GM19395 (cell line): ENCODE data around the gene CADM2.
"Not testable (repeated sequence)": the region's sequence is repeated elsewhere in the genome, so short reads cannot be mapped to it uniquely, and the experiment has no call there.

ENCODE experiments used
- ATAC-seq: cut with Tn5 transposase; IDR thresholded peaks from one replicate; pipeline ENCODE4 v1.9.1; 2021; ENCODE audit warnings: mild to moderate bottlenecking, moderate library complexity; ENCODE audit not compliant: unreplicated experiment

The CADM2 gene

DNA sequence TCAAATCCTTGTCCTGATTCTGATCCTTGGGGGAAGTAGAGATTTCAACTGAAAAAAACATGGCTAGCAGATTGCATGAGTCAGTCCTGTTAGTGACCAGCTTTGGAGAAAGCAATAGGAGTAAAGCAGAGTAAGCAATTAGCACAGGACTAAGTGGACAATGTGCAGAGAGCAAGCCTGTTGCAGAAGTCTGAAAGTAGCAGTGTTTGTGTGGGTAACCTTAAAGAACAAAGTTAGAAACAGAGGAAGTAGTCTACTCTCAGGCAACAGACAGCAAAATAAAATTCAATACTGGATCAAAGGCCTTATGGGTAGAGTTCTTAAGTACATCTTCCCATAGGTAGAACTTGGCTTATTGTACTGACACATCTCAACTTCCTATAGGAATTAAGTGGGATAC, 916.8 kb downstream of the CADM2 start:
- no peak for ATAC-seq

DNA sequence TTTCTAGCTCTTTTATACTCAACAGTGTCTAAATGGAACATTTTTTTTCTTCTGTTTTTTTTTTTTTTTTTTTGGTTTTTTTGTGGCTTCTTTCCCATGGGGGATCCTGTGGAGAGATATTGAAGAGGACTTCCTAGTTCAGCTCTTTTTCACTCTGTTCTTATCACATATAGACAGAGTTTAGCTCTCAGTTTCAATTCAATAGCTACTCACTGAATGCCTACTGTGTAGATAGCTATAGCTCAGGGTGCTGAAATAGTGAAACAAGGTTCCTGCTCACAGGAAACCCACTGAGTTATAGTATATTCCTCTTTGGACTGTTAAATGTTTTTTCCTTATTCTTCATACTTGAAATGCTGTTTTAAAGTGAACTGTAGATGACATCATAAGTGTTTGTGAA, 918.8 kb downstream of the CADM2 start:
- ATAC-seq, result no peak

DNA sequence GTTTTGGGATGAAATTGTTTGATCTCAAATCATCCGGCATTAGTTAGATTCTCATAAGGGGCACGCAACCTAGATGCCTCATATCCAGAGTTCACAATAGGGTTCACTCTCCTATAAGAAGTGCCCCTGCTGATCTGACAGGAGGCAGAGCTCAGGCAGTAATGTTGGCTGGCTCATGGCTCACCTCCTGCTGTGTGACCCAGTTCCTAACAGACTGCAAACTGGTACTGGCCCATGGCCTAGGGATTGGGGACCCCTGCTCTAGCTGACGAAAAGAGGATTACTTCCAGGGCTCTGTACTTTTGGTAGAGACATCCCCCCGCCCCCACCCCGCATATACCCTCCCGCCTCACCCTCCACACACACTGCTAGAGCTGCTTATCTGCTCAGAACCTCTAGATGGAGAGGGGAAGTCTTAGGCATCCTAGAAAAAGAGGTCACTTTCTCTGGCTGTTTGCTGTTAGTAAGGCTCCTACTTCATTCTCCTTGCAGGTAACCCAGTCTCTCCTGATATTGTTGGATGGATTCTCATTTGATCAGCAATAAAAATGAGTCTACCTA, 923.1 kb downstream of the CADM2 start:
- no peak for ATAC-seq

DNA sequence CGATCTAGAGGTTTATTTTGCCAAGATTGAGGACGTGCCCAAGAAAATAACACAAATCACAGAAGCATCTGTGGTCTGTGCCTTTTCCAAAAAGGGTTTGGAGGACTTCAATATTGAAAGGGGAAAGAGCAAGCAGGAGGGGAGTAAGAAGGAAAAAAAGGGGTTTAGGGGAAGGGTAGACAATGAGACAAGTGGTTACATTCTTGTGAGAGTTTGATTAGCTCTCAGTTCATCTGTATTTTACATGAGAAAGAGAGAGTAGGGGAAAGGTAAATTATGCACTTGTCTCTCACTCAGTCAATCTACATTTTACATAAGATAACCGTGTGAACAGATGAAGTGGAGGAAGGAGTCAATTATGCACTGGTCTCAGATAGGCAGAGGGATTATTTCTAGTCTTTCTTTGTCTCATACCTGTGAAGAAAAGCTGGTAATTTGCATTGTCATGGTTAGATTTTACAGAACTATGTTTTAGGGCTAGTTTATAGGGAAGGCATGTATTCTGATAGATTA, 931.3 kb downstream of the CADM2 start:
- no peak for ATAC-seq

DNA sequence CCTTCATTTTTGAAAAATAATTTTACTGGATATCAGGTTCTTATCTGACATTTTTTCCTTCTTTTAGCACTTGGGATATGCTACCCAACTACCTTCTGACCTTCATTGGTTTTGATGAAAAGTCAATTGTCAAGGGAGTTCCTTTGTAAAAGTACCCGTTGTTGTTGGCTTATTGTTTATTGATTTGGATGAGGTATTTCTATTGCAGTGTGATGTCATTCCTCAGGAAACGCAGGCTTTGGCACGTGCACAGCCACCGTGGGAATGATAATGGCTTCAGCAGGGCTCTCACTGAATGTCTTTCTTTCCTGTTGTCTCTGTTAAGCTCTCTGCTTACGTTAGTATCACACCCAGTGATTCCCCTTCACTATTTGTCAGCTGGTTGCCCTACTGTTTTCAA, 944.6 kb downstream of the CADM2 start:
- ATAC-seq, result no peak

DNA sequence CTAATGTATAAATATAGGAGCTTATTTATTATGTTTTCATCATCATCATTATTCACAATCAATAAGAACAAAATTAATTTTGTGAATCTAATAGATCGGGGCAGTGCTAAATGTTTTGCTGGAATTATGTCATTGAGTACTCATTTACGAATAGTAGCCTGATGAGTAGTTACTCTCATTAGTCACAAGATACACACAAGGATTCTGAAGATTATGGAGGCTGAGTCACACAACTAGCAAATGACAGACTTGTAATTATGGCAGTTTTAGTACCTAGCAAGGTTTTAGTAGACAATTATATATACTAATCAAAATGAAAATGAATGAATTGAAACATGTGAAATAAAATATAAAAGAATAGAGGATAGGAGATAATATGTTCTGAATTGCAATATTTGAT, 954.2 kb downstream of the CADM2 start:
- ATAC-seq, result no peak

DNA sequence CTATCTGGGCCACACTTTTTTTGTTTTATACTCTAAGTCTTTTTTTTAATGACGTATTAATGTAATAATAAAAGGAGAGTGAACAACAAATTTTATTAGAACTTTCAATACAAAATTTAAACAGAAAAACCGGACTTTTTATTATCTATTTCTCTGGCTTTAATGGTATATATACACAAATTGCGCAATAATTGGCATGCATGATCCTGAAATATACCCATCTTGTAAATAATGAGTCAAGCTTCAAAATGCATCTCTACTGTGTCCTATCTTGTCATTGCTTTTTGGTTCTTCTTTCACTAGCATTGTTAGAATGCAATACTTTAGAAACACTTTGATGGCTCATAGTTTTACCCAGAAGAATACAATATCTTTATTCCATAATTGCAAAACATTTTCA, 963.6 kb downstream of the CADM2 start:
- no peak for ATAC-seq

DNA sequence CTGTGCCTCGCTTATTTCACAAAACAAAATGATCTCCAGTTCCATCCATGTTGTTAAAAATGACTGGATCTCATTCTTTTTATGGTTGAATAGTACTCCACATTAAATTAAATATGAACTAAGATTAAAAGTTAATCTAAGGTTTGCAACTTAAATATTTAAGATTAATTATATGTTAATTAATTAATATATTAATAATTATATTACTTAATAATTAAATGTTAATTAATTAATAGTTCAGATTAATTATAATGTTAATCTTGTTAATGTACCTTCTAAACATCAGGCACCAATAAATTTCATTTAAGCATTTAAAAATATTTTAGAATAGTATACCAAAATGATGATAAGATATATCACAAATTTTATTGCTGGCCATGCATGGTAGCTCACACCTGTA, 971.9 kb downstream of the CADM2 start:
- ATAC-seq, result no peak

DNA sequence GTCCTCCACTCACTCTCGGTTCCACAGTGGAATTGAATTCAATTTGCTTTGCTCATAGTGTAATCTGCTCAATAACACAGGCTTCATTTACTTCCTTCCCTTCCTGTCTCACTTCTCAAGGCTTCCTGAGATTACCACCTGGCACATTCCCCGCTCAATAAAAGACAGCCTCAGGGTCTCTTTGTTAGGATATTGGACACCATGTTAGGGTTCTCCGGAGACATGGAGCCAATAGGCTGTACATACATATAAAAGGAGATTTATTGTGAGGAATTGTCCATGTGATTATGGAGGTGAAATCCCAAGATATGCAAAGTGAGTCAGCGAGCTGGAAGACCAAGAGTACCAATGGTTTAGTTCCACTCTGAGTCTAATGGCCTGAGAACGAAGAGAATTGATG, 974.5 kb downstream of the CADM2 start:
- no peak for ATAC-seq

DNA sequence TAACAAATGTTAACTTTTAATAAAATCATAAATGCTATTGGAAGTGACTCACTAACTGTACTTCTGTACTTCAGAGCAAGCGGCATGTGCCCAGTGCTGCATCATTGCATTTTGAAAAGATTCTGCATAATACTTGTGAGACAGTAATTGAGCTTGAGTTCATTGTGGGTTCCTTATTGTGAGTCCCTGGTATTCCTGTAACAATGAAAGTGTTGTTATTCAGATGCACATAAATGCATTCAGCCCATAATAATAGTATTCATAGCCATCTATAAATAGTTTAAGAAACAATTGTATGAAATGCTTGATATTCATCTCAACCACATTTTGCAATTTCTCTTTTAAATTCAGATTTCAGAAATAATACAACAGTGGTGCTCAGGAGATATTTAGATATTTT, 976.4 kb downstream of the CADM2 start:
- no peak for ATAC-seq

DNA sequence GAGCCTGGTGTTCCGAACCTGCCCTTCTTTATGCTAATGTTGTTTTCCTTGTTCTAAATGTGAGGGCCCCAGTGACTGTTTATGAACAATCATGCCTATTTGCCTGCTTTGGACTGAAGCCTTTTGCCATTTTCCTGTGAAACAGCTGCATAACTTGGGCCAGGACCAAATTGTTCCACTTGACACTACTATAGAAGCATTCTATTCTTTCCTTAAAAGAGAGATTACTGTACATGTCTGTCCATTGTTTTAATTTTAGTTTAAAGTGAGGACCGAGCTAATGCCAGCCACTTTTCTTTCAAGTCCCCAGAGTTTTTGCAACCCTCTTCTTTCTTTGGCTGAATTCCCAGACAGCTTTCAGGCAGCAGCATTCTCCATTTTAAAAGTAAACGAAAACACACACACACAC, 980.3 kb downstream of the CADM2 start:
- no peak for ATAC-seq

DNA sequence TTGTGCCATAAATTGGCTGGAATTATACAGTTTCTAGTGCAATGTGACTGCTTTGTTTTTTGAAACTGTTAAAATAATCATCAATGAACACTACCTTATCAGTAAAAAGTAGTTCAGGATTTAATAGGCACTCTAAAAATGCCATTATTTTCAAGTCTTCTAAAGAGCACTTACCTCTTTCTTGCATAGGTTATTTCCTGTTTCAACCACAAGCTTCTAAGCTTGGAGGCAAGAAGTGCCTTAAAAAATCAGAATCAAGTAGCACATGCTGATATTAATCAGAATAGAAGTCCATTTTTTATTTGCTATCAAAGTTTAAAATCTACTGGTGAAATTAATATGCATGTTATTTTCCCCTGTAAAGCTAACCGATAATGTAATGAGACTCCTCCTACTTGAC, 991.6 kb downstream of the CADM2 start:
- ATAC-seq, result no peak

DNA sequence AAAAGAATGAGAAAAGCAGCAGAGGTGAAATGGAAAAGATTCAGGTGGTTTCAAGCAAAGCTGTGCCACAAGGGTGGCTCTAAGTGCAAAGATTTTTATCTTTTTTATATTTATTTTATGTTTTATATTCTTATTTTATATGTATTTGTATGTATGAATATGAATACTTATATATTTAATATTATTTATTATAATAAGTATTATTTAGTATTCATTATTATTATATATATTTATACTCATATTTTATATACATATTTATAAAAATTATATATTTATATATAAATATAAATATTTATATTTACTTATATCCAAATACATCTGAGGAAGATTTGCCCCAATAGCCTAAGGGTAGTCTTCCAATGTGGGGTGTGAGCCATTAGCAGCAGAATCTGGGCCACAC, 1002.0 kb downstream of the CADM2 start:
- no peak for ATAC-seq

DNA sequence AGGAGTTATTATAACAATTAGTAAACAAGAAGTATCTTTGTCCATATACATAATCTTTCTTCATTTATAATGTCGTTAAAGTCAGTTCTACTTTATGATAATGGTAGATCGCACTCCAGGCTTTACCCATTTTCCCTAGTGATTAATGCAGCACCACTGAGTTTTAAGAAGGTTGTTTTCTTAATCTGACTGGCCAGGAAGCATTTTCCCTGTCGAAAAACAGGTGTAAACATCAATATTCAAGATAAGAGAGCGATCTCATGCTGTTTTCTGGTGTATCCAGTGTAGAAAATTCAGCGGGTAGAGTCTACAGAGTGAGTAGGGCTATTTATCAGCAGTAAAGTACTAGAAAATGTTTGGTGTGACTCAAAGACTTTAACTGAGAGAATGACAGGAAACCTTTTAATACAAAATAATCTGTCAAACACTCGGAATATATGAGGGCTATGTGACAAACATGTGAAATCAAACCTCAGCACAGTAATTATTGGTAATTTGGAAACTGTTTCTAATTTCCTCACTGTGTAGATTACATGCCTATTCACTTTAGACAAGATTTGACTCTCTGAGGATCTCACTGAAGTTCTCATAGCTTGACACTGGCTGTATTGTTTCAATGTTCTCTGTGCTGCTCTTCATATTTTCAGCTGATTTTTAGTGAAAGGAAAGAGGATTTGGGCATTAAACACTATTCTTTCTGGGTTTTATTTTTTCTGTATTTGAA, 1019.0 kb downstream of the CADM2 start:
- no peak for ATAC-seq

DNA sequence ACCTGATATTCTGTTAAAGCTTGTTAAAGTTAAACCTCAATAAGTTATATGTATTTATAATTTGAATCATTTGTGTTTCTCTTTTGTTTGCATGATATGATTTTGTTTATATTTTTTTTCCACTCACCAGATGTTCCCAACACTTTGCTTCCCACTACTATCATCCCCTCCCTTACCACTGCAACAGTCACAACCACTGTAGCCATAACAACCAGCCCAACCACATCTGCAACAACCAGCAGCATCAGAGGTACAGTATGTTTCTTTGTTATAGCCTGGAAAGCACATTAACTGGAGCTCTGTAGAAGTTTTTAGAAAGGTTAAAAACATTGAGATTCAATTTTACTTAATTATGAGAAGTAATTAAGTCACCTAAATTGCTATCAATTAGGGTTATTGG, 1020.2 kb downstream of the CADM2 start:
- no peak for ATAC-seq

DNA sequence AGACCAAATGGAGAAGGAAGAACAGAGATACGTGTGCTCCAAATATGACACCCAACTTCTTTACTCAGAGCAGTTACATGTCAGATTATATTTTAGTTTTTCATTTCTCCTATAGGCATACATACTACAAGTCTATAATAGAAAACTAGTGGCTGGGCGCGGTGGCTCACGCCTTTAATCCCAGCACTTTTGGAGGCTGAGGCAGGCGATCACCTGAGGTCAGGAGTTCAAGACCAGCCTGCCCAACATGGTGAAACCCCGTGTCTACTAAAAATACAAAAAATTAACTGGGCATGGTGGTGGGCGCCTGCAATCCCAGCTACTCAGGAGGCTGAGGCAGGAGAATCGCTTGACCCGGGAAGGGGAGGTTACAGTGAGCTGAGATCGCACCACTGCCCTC, 1030.8 kb downstream of the CADM2 start:
- not testable (repeated sequence) for ATAC-seq

DNA sequence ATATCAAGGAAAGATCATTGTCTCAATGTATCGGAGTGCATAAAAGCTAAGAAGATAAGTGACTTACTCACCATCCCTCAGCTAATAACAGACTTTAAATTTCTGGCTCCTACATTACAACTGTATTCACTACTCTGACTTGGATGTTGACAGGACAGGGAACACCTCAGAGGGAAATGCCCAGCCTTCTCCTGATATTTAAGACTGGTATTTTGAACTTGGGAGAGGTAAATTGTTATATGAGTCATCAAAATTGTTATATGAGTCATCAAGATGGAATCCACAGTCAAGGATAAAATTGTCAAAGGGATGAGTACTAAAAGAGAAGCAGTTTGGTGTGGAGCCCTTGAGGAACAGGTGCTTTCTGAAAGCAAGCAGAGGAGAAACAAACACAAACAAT, 1070.8 kb downstream of the CADM2 start:
- ATAC-seq, result no peak

DNA sequence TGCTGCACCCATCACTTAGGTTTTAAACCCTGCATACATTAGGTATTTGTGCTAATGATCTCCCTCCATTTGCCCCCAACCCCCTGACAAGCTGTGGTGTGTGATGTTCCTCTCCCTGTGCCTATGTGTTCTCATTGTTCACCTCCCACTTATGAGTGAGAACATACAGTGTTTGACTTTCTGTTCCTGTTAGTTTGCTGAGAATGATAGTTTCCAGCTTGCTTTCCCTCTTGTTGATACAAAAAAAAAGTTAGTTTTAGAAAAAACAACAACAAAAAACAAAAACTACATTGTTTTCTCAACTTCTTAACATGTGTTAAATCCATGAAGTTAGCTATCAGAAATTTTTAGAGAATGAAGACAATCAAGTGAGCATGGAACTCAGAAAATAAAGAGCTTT, 1079.1 kb downstream of the CADM2 start:
- no peak for ATAC-seq

DNA sequence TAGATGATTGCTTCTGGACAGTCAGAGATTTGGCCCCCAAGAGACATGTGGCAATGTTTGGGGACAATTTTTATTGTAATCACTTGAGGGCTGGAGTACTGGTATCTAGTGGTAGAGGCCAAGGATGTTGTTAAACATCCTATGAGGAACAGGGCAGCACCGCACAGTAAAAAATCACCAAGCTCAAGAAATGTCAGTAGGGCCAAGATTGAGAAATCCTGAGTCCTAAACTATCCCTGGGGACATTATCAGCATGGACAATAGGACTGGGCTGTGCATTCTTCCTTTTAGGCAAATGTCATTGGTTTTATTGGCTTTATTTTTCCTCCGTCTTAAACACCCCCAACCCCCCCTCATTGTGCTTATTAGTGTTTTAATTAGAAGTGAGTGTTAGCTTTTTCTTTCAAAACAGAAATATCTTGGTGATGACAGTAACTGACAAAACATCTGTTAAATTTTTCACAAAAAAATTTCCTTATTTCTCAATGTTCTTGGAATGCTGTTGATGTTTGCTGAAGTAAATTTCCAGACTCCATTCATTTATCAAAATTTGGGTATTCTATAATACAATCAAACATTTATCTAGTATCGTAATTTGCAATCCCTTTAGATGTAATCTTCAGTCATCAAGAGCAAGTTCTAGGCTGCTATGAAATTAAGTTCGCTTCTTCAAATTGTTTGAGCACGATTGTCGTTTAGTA, 1087.8 kb downstream of the CADM2 start:
- no peak for ATAC-seq

DNA sequence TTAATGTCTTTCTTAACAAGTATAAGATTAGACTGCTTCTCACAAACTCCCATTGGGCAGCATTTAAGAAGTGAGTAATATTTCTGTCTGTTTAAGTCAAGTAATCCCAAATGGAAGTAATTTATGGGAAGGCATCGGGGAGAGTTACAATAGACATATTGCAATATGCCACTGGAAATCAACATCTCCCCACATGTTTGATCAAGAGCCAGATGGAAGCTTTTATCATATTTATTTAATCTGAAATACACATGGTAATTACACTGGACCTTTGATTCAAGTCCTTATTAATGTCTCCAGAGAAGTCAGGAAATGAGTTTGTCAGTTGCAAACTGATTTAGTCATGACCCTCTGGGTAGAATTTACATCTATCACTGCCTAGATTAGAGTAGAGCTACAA, 1088.4 kb downstream of the CADM2 start:
- ATAC-seq, result no peak

DNA sequence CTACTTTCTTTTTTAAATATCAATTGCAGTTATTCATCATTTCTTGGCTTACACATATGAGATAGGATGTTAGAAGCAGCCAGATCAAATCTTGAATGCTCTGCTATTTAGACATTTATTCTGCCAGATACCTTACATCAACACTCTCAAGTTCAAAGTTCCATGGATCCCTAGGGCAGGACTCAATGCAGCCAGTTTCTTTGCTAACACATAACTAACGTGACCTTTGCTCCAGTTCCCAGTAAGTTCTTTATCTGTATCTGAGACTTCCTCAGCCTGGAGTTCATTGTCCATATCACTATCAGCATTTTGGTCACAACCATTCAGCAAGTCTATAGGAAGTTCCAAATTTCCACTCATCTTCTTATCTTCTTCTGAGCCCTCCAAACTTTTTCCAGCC, 1092.3 kb downstream of the CADM2 start:
- ATAC-seq, result no peak

DNA sequence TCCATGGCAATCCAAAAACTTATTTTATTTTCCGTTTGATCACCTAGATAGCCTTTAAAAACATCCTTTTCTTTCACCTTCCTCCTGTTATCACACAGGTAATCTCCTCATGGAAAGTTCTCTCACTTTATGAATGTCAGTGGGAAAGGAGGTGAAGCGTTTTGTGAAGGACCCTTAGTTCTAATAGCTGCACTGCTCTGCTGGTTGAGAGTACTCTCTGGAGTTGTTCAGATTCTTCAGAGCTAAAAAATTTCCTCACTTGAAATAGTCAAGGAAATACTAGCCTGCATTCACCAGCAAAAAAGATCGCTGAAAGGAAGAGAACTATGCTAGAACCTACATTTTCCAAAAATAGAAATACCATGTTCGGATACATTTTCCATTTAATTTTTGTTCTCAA, 1097.2 kb downstream of the CADM2 start:
- no peak for ATAC-seq
